SK-N-MC (cell line): ENCODE measurements around the gene SNX2.

Experiments used
- DNase-seq: peaks from one replicate; pipeline ENCODE4 v3.0.0-alpha.2; 2011; ENCODE audit warnings: low read depth, low spot score
- H3K27ac ChIP-seq: fragments of 200-600 bp; sonication (generic); 2 replicates; pipeline ENCODE4 v1.5.1; 2016; ENCODE audit warnings: mixed run types
- H3K36me3 ChIP-seq: fragments of 200-600 bp; sonication (generic); 2 replicates; pipeline ENCODE4 v1.6.1; 2017; ENCODE audit warnings: antibody characterized with exemption, low read length, mixed read lengths; ENCODE audit not compliant: insufficient read depth
- H3K4me3 ChIP-seq: fragments of 200-600 bp; sonication (generic); 2 replicates; pipeline ENCODE4 v1.5.1; 2016
- H3K9ac ChIP-seq: fragments of 200-600 bp; sonication (generic); 2 replicates; pipeline ENCODE4 v1.8.0; 2017; ENCODE audit warnings: mixed run types, mixed read lengths; ENCODE audit not compliant: insufficient read length
- H3K9me3 ChIP-seq: fragments of 200-600 bp; sonication (generic); 2 replicates; pipeline ENCODE4 v1.6.1; 2017; ENCODE audit warnings: low read depth, mild to moderate bottlenecking, antibody characterized with exemption, low read length, moderate library complexity, mixed read lengths
- EZH2 ChIP-seq: fragments of 200-600 bp; sonication (generic); IDR thresholded peaks from one replicate; pipeline ENCODE4 v1.6.1; 2017; ENCODE audit warnings: antibody characterized with exemption
- FOXP2 ChIP-seq: optimal IDR thresholded peaks from 2 replicates; pipeline ENCODE3; 2011; ENCODE audit warnings: mild to moderate bottlenecking, moderate library complexity; ENCODE audit not compliant: insufficient read depth; ENCODE audit errors: extremely low read length, control extremely low read depth
- POLR2AphosphoS5 ChIP-seq: IDR thresholded peaks from 2 replicates; pipeline ENCODE4 v1.6.1; 2012; ENCODE audit warnings: mild to moderate bottlenecking, low read depth, low read length, borderline replicate concordance

Gene SNX2

DNA sequence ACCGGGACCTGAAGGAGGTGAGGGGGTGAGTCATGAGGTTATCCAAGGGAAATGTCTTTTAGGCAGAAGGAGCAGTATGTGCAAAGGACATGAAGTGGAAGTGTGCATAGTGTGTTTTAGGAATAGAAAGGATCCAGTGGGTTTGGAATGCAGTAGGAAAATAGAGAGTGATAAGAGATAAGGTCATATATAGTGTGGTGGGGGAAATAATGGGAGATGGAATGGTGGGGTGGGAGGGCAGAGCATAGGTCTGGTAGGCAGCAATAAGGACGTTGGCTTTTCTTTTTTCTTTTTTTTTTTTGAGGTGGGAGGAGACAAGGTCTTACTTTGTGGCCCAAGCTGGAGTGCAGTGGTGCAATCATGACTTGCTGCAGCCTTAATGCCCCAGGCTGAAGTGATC, 88.4 kb downstream of the SNX2 start:
- DNase-seq, result no peak
- Histone ChIP-seq H3K27ac (no peak overlapping the region), H3K9me3 (no peaks in the 10 kb centered on the region), H3K36me3 (no peaks in the 10 kb centered on the region), H3K4me3 (no peak overlapping the region), H3K9ac (no peak overlapping the region)
- no peak for TF ChIP-seq EZH2
- TF ChIP-seq FOXP2, result no peak
- TF ChIP-seq POLR2AphosphoS5, result no peak

- Histone ChIP-seq H3K4me3 (no peak overlapping the region), H3K27ac (no peak overlapping the region), H3K9me3 (no peaks in the 10 kb centered on the region), H3K9ac (no peak overlapping the region), H3K36me3 (no peaks in the 10 kb centered on the region)
- no peak for DNase-seq
- TF ChIP-seq EZH2, result no peak
- no peak for TF ChIP-seq FOXP2
These were observed 88.8 kb downstream of the SNX2 start for GRCh38 chr5:122863721-122864120.

GRCh38 chr5:122864400-122864799, 89.5 kb downstream of the SNX2 start:
- no peaks in the 10 kb centered on the region for H3K9me3 ChIP-seq
- DNase-seq, result no peak
- H3K27ac ChIP-seq, result no peak overlapping the region
- TF ChIP-seq EZH2, result no peak
- TF ChIP-seq FOXP2, result no peak
- TF ChIP-seq POLR2AphosphoS5, result no peak
- H3K36me3 ChIP-seq, result no peaks in the 10 kb centered on the region
- no peak overlapping the region for H3K4me3 ChIP-seq
- no peak overlapping the region for H3K9ac ChIP-seq

DNA sequence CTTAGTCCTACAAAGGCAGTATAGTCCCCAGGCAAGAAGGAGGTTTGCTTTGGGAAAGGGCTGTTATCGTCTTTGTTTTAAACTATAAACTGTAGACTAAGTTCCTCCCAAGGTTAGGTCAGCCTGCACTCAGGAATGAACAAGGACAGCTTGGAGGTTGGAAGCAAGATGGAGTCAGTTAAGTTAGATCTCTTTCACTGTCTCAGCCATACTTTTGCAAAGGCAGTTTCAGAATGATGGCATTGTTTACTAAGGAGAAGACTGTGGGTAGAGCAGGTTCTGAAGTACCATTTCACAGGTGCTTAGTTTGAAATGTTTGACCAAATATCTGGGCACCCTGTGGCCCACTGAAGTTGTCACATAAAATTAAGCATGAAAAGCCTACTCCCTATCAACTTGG, 90.0 kb downstream of the SNX2 start:
- H3K36me3 ChIP-seq, result no peaks in the 10 kb centered on the region
- DNase-seq, result no peak
- TF ChIP-seq POLR2AphosphoS5 (no peak), FOXP2 (no peak), EZH2 (no peak)
- no peaks in the 10 kb centered on the region for H3K9me3 ChIP-seq
- H3K27ac ChIP-seq, result no peak overlapping the region
- H3K4me3 ChIP-seq, result no peak overlapping the region
- no peak overlapping the region for H3K9ac ChIP-seq

- peak overlapping the region; percentile 39; the same call in 1 of the 2 replicates for H3K4me3 ChIP-seq
- H3K36me3 ChIP-seq, result no peaks in the 10 kb centered on the region
- DNase-seq, result no peak
- H3K9ac ChIP-seq, result no peak overlapping the region
- TF ChIP-seq FOXP2, result peak; percentile 1
- no peak for TF ChIP-seq POLR2AphosphoS5
- no peak for TF ChIP-seq EZH2
- H3K9me3 ChIP-seq, result no peaks in the 10 kb centered on the region
- 0 out of 2 replicates have a peak overlapping the region, but pooled peaks have one; percentile 6 for H3K27ac ChIP-seq
These were observed 95.5 kb downstream of the SNX2 start for GRCh38 chr5:122870219-122870856.

GRCh38 chr5:122871661-122872060, 96.8 kb downstream of the SNX2 start:
- Histone ChIP-seq H3K27ac (no peak overlapping the region), H3K4me3 (no peak overlapping the region), H3K36me3 (no peaks in the 10 kb centered on the region), H3K9ac (no peak overlapping the region), H3K9me3 (no peaks in the 10 kb centered on the region)
- DNase-seq, result no peak
- TF ChIP-seq FOXP2, result no peak

GRCh38 chr5:122874179-122874875, 99.4 kb downstream of the SNX2 start:
- no peak for DNase-seq
- no peaks in the 10 kb centered on the region for H3K9me3 ChIP-seq
- no peak overlapping the region for H3K9ac ChIP-seq
- no peak overlapping the region for H3K27ac ChIP-seq
- no peak overlapping the region for H3K4me3 ChIP-seq
- no peaks in the 10 kb centered on the region for H3K36me3 ChIP-seq
- no peak for TF ChIP-seq EZH2
- TF ChIP-seq FOXP2, result no peak
- TF ChIP-seq POLR2AphosphoS5, result no peak

GRCh38 chr5:122877518-122877917, 102.6 kb downstream of the SNX2 start:
- Histone ChIP-seq H3K27ac (no peak overlapping the region), H3K4me3 (no peak overlapping the region), H3K9ac (no peak overlapping the region), H3K36me3 (no peaks in the 10 kb centered on the region), H3K9me3 (no peaks in the 10 kb centered on the region)
- no peak for DNase-seq
- TF ChIP-seq EZH2, result no peak
- no peak for TF ChIP-seq FOXP2
- no peak for TF ChIP-seq POLR2AphosphoS5
